Activated CD8-positive, alpha-beta T cell treated with anti-CD3 and anti-CD28 coated beads for 36 hours (primary cell): Measurements from ENCODE around the gene CUBN. TPM values are rescaled to one million over a fixed set of nuclear protein-coding genes. Genes with fewer than 3 reads are reported as not detected.
"Not testable (repeated sequence)": the region's sequence is repeated elsewhere in the genome, so short reads cannot be mapped to it uniquely, and the experiment has no call there.

ENCODE experiments used
- ATAC-seq: fragments of 200-7000 bp; cut with Tn5 transposase; one replicate; pipeline ENCODE4 v1.10.0; 2021; ENCODE audit warnings: mild to moderate bottlenecking, moderate library complexity
- CTCF ChIA-PET: fragments of 350-600 bp; sonication (Branson Sonifier 250); formaldehyde crosslinking; loops from one replicate; lab custom pipeline; 2021; ENCODE audit warnings: antibody characterized with exemption; lab: Charles Lee
- POLR2A ChIA-PET: fragments of 350-600 bp; sonication (Branson Sonifier 250); formaldehyde crosslinking; loops from one replicate; lab custom pipeline; 2021; ENCODE audit warnings: antibody characterized with exemption; lab: Charles Lee
- DNase-seq: peaks from one replicate; pipeline ENCODE4 v3.0.0-alpha.2; 2020
- H3K27ac Mint-ChIP-seq: one replicate; pipeline ENCODE4 v1.8.0; 2021; ENCODE audit warnings: mild to moderate bottlenecking, mixed read lengths
- H3K27me3 Mint-ChIP-seq: one replicate; pipeline ENCODE4 v1.8.0; 2021; ENCODE audit warnings: mixed read lengths
- H3K36me3 Mint-ChIP-seq: one replicate; pipeline ENCODE4 v1.8.0; 2021; ENCODE audit warnings: low read depth, mixed read lengths
- H3K4me1 Mint-ChIP-seq: one replicate; pipeline ENCODE4 v1.8.0; 2021; ENCODE audit warnings: low read depth, mixed read lengths
- H3K4me3 Mint-ChIP-seq: one replicate; pipeline ENCODE4 v1.8.0; 2021; ENCODE audit warnings: mild to moderate bottlenecking, moderate library complexity, mixed read lengths
- H3K9me3 Mint-ChIP-seq: one replicate; pipeline ENCODE4 v1.8.0; 2021; ENCODE audit warnings: mixed read lengths
- intact Hi-C: fragments of 100-400 bp; cut with micrococcal nuclease; formaldehyde crosslinking; loops from one replicate; pipeline ENCODE4 v1.10.0; 2022
- total RNA-seq, 2 experiments: library from RNA; stranded (reverse); gene quantifications; one replicate each; pipeline ENCODE4 v1.2.3, GENCODE V29; 2021
- TF ChIP-seq, protein P1 (sequence below): fragments of 200-600 bp; IDR thresholded peaks from one replicate; pipeline ENCODE4 v1.8.0; 2022; ENCODE audit warnings: antibody characterized with exemption, mild to moderate bottlenecking

CUBN gene
- total RNA-seq, 2 experiments from 2014 or later, result 0.38 to 0.65 TPM

DNA sequence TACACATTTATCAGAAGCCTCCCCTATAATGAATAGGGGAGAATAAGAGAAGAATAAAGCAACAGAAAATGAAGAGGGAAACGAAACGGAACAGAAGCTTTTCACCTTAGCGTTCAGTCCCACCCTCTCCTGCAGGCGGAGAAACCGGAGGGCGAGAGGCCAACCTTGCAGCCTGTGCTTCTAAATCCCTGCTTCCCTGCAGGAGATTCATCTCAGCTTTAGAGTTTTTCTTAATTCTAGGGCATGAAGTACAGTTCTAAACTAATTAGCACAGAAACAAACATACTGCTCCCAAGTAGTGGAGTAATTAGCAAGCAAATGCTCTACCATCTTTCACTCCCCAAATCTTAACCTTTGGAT lies 107.2 kb downstream of the CUBN start:
- intact Hi-C loops, result loop anchor here (2.0 kb wide), 1 partner anchor 132 kb away; no protein-coding TSS in a partner anchor
- H3K4me1 Mint-ChIP-seq, result peaks cover 50% of the 10 kb centered on the region
- no peaks in the 10 kb centered on the region for H3K27me3 Mint-ChIP-seq
- DNase-seq (no peak), ATAC-seq (no peak)
- no peaks in the 10 kb centered on the region for H3K36me3 Mint-ChIP-seq
- H3K27ac Mint-ChIP-seq, result peak overlapping the region; percentile 97
- no peaks in the 10 kb centered on the region for H3K9me3 Mint-ChIP-seq
- peak overlapping the region; percentile 15 for H3K4me3 Mint-ChIP-seq
- ChIA-PET CTCF (interaction anchor here (1.3 to 1.9 kb wide), 3 partner anchors 17 to 195 kb away, joined by 4 read pairs; no protein-coding TSS in a partner anchor), POLR2A (interaction anchor here (0.7 to 6.6 kb wide), 3 partner anchors 16 to 207 kb away, joined by 4 to 41 read pairs (median 5); partner anchors contain the start of gene VIM)
- TF ChIP-seq, protein P1, sequence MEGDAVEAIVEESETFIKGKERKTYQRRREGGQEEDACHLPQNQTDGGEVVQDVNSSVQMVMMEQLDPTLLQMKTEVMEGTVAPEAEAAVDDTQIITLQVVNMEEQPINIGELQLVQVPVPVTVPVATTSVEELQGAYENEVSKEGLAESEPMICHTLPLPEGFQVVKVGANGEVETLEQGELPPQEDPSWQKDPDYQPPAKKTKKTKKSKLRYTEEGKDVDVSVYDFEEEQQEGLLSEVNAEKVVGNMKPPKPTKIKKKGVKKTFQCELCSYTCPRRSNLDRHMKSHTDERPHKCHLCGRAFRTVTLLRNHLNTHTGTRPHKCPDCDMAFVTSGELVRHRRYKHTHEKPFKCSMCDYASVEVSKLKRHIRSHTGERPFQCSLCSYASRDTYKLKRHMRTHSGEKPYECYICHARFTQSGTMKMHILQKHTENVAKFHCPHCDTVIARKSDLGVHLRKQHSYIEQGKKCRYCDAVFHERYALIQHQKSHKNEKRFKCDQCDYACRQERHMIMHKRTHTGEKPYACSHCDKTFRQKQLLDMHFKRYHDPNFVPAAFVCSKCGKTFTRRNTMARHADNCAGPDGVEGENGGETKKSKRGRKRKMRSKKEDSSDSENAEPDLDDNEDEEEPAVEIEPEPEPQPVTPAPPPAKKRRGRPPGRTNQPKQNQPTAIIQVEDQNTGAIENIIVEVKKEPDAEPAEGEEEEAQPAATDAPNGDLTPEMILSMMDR, result no peak

DNA sequence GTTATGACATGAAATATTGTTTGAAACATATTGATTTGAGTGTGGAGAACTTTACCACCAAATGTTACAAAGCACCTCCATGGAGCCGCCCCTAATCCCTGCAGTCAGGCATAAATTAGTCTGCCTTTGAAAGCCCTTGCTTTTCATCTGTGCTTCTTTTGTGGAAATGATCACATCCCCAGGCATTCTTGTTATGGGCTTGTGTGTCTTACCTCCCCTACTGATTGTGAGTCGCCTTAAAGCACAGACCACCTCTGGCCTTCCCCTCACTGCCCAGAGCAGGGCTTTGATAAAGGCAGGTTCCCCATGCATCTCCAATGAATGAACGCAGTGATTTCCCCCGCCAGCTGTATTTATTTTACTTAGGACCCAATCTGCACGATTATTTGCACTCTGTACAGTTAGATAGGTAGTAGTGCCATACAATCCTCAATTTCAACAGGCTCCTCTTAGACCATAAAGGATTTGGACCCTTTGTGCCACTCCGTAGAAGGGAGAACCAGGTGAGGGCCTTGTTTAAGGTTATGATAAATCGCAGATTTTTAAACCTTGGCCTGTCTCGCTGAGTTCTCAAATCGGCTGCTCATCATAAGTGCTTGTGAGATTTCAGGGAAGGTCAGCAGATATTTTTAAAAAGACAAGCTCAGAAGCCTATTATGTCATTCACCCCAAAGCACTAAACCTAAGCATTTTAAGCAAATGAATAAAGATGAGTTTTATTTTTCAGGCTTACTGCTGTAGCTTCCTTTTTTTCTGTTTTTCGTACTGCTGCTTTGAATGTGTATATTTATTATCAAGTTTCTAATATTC lies 107.8 kb downstream of the CUBN start:
- H3K4me3 Mint-ChIP-seq, result no peak overlapping the region
- no peaks in the 10 kb centered on the region for H3K36me3 Mint-ChIP-seq
- H3K9me3 Mint-ChIP-seq, result no peaks in the 10 kb centered on the region
- intact Hi-C loops, result loop anchor here (2.0 kb wide), 1 partner anchor 131 kb away; no protein-coding TSS in a partner anchor
- H3K4me1 Mint-ChIP-seq, result peaks cover 46% of the 10 kb centered on the region
- no peak for ATAC-seq
- POLR2A ChIA-PET, result interaction anchor here (0.9 to 6.6 kb wide), 2 partner anchors 131 to 208 kb away, joined by 5 to 41 read pairs; partner anchors contain the start of gene VIM
- no peak overlapping the region for H3K27ac Mint-ChIP-seq
- CTCF ChIA-PET, result interaction anchor here (1.3 to 1.9 kb wide), 3 partner anchors 16 to 194 kb away, joined by 4 read pairs; no protein-coding TSS in a partner anchor
- TF ChIP-seq, protein P1, result no peak
- DNase-seq, result no peak
- no peaks in the 10 kb centered on the region for H3K27me3 Mint-ChIP-seq

DNA sequence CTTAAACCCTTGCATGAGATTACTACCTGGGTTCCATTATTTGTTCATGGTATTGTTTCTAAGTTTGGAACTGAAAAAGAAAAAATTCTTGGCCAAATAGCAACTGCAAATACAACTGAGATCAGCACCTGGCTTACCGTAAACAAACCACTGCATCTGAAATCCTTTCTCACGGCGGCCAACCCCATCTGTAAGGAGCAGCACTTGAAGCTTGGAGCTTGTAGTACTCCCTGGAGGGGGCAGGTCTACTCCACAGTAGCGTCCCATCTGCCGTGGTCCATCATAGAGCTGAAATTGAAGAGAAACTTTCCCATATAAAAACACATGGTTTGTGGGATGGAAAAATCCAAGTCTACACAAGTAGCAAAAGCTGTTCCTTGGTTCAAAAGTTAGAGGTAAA lies 109.9 kb downstream of the CUBN start:
- H3K27ac Mint-ChIP-seq, result no peak overlapping the region

DNA sequence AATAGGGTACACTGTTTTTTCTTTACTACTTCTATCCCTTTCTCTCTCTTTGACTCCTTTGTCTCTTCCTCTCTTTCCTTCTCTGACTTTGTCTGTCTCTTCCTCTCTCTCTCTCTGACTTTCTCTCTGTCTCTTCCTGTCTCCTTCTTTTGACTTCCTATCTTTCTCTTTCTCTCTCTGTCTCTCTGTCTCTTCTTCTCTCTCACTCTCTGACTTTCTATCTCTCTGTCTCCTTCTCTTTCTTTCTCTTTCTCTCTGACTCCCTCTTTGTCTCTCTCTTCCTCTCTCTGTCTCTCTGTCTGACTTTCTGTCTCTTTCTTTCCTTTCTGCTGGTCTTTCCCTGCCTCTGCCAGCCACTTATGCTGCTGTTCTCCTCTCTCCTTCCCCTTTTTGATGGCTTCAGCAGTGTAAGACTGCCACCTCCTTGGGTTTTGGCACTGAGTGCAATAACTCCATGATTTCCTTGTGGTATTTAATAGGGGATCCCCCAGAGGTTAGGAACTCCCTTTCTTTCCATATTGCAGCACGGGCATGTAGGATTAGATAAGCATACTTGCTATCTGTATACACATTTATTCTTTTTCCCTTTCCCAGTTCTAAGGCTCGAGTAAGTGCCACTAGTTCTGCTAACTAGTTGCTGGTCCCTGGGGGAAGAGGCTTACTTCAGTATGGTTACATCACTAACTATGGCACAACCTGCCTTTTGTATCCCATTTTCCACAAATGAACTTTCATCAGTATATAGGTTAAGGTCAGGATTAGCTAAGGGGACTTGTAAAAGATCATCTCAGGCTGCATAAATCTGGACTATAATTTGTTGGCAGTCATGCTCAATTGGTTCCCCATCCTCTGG lies 116.3 kb downstream of the CUBN start:
- H3K4me3 Mint-ChIP-seq, intact Hi-C loops, H3K36me3 Mint-ChIP-seq, CTCF ChIA-PET, H3K27ac Mint-ChIP-seq, DNase-seq, H3K27me3 Mint-ChIP-seq, ATAC-seq, H3K9me3 Mint-ChIP-seq: not testable (repeated sequence)
- peaks cover 14% of the 10 kb centered on the region for H3K4me1 Mint-ChIP-seq
- POLR2A ChIA-PET, result interaction anchor here (1.7 kb wide), 1 partner anchor 7 kb away, joined by 4 read pairs; no protein-coding TSS in a partner anchor

More for the DNA sequence above, 109.9 kb downstream of the CUBN start:
- TF ChIP-seq, protein P1, result no peak
- Mint-ChIP-seq H3K9me3 (no peaks in the 10 kb centered on the region), H3K4me1 (peaks cover 27% of the 10 kb centered on the region), H3K36me3 (no peaks in the 10 kb centered on the region), H3K27me3 (no peaks in the 10 kb centered on the region), H3K4me3 (no peak overlapping the region)
- intact Hi-C loops, result no loop called here
- ChIA-PET POLR2A (interaction anchor here (1.1 to 6.6 kb wide), 2 partner anchors 128 to 210 kb away, joined by 3 to 41 read pairs; partner anchors contain the start of gene VIM), CTCF (interaction anchor here (0.6 to 1.2 kb wide), 2 partner anchors 14 to 120 kb away, joined by 3 read pairs; no protein-coding TSS in a partner anchor)
- no peak for DNase-seq
- no peak for ATAC-seq

DNA sequence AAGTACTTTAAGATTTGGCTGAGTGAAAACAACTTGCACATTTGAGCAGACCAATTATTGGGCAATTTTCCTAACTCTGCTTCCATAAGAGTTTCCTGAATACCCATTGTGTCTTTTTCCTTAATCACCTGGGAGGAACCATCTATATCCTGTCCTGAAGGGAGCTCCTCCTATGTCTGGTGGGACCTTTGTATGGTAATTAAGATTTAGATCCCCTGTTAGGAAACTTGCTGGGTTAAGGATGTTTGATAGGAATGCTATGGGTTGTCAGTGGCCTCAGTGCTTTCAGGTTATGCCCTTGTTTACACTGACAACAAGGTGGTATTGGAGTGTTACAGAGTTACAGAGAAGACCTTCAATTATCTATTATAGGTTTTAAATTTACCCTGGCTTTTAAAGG lies 116.9 kb downstream of the CUBN start:
- H3K4me3 Mint-ChIP-seq, ATAC-seq, H3K27me3 Mint-ChIP-seq, H3K9me3 Mint-ChIP-seq, DNase-seq, H3K27ac Mint-ChIP-seq, intact Hi-C loops, H3K36me3 Mint-ChIP-seq, CTCF ChIA-PET: not testable (repeated sequence)
- peaks cover 21% of the 10 kb centered on the region for H3K4me1 Mint-ChIP-seq
- POLR2A ChIA-PET, result interaction anchor here (1.7 kb wide), 1 partner anchor 8 kb away, joined by 4 read pairs; no protein-coding TSS in a partner anchor
